Fibroblast of the conjunctiva (primary cell): ENCODE data around the gene GOLGA6L10.
"Not testable (repeated sequence)": the region's sequence is repeated elsewhere in the genome, so short reads cannot be mapped to it uniquely, and the experiment has no call there.

Experiments used
- DNase-seq: peaks from one replicate; pipeline ENCODE4 v3.0.0-alpha.2; 2010; ENCODE audit warnings: low read depth

Gene GOLGA6L10

DNA sequence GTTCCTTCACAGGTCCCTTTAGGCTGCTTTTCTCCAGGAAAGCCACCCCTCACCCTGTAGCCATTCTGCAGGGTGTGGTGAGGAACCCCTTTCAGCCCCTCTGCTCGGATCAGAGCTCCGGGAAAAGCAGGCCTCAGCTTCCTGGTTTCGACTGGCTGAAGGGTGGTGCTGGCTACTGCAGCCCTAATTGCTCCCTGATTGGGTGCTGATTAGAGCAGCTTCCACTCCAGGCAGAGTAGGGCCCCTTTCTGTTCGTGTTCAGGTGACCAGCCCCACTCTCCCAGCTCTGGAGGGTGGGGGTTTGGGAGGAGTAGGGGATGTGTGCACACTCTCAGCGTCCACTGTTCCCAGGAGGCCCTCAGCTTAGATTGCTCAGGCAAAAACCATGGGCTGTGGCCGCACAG is 49.8 kb downstream of the GOLGA6L10 start:
- DNase-seq: not testable (repeated sequence)

DNA sequence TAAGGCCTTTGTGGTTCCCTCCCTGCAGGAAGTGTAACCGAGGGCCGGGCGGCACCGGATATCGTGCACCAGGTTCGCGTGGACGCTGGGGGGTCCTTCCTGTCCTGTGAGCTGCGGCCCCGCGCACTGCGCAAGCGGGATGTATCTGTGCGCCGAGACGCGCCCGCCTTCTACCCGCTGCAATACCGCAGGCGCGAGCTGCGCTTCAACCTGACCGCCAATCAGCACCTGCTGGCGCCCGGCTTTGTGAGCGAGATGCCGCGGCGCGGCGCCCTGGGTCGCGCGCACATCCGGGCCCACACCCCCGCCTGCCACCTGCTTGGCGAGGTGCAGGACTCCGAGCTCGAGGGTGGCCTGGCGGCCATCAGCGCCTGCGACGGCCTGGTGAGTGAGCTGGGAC is 50.8 kb downstream of the GOLGA6L10 start:
- no peak for DNase-seq

DNA sequence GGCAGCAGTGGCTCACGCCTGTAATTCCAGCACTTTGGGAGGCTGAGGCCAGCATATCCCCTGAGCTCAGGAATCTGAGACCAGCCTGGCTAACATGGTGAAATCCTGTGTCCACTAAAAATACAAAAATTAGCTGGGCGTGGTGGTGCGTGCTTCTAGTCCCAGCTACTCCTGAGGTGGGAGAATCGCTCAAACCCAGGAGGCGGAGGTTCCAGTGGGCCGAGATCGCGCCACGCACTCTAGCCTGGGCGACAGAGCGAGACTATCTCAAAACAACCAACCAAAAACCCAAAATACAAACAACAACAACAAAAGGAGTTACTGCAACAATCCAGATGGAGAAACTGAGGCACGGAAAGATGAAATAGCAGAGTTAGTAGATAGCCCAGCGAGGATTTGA is 51.2 kb downstream of the GOLGA6L10 start:
- DNase-seq: no peak

DNA sequence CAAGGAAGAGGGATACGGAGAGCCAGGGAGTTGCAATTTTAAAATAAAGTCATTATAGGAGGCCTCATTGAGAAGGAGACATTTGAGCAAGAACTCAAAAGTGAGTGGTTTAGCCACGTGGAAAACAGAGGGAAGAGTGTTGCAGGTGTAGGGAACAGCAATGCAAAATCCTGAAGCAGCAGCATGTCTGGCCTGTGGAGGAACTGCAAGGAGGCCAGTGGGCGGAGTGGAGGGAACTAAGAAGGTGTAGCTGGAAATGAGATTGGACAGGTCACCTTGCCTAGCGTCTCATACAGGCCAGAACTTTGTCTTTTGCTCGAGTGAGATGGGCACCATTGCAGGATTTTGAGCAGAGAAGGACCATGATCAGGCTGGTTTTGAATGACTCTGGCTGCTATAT is 51.7 kb downstream of the GOLGA6L10 start:
- DNase-seq: no peak

DNA sequence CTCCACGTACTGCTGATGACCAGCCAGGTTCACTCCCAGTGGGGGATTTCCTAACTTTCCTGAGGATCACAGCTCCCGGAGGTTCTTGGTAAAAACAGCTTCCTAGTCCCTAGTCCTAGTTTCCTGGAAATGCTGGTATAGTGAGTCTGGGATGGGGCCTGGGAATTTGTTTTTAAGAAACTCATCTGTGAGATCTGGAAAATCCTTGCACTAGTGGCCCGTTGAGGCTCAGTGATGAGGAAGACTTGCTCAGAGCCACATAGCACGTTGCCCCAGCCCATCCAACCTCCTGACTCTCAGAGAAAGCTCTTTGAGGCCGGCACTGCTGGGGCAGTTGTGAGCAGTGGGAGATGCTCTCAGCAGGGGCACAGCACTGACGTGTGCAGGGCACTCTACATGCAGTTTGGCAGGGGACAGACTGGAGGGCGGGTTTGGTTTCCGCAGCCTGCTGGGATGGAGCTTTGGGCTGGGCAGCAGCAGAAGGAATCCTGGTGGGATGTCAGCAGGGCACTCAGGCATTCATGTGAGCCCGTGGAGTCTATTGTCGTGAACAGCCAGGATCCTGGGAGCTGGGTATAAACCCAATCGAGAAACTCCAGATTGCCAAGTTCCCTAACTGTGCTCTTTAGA is 55.1 kb downstream of the GOLGA6L10 start:
- no peak for DNase-seq

DNA sequence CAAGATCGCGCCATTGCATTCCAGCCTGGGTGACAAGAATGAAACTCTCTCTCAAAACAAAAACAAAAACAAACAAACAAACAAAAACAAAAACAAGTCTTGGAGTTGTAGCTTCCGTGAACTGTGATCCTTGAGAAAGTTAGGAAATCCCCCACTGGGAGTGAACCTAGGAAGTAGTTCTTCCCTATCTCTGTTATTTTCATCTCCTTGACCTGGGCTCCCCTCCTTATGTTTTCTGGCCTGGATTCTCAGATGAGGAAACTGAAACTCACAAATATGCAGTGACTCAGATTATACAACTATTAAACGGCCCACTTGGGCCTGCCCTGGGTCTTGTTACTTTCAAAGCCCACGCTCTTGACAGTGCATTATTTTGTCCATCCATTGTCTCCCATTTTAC is 57.0 kb downstream of the GOLGA6L10 start:
- DNase-seq: no peak
